Activated T-helper 2 cell treated with anti-CD3 and anti-CD28 coated beads, Interferon-gamma antibody, Interleukin-2, Interleukin-4, amounts not matched to agents 10 μg/mL and 5 μg/mL and 100 μg/mL, durations not matched to agents 14 hours and 24 hours and 36 hours (primary cell): ENCODE results near the gene R3HDM1. TPM values are rescaled to one million over a fixed set of nuclear protein-coding genes. Genes with fewer than 3 reads are reported as not detected.
"Not testable (repeated sequence)": the region's sequence is repeated elsewhere in the genome, so short reads cannot be mapped to it uniquely, and the experiment has no call there.

ENCODE experiments used
- DNase-seq: peaks from one replicate; pipeline ENCODE4 v3.0.0; 2021; ENCODE audit warnings: low spot score
- H3K27ac Mint-ChIP-seq: one replicate; pipeline ENCODE4 v1.8.0; 2021; ENCODE audit warnings: mixed read lengths
- H3K27me3 Mint-ChIP-seq: one replicate; pipeline ENCODE4 v1.8.0; 2021; ENCODE audit warnings: low read depth, mixed read lengths
- H3K36me3 Mint-ChIP-seq: one replicate; pipeline ENCODE4 v1.8.0; 2021; ENCODE audit warnings: low read depth, mixed read lengths
- H3K4me1 Mint-ChIP-seq: one replicate; pipeline ENCODE4 v1.8.0; 2021; ENCODE audit warnings: low read depth, mixed read lengths
- H3K4me3 Mint-ChIP-seq: one replicate; pipeline ENCODE4 v1.8.0; 2021; ENCODE audit warnings: low read depth, mild to moderate bottlenecking, moderate library complexity, mixed read lengths
- H3K9me3 Mint-ChIP-seq: one replicate; pipeline ENCODE4 v1.8.0; 2021; ENCODE audit warnings: mixed read lengths
- intact Hi-C: fragments of 100-400 bp; cut with micrococcal nuclease; formaldehyde crosslinking; loops from one replicate; pipeline ENCODE4 v1.15.1; 2023
- total RNA-seq: library from RNA; stranded (reverse); gene quantifications from 2 replicates; pipeline ENCODE4 v1.2.3, GENCODE V29; 2022

The R3HDM1 gene
- total RNA-seq, 1 donor from 2014 or later = 47.8 TPM

DNA sequence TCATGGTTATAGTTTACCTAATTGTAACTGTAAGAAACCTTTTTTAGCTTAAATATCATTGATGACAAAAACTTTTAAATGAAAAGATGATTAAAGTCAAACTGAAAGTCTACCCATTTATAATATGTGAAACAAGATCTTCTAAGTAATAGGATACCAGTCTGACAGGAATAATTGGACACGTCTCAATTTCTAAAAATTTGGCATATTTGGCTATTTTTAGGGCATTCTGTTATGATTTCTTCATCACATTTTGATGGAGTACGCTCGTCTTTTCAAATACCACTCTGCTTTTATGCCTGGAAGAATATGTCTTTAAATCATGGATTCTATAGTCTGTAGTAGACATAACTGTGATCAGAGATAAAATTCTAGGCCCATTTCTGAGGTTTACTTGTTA is 1.3 kb downstream of the R3HDM1 start:
- Mint-ChIP-seq H3K4me3 (no peak overlapping the region), H3K27me3 (no peaks in the 10 kb centered on the region), H3K27ac (no peak overlapping the region), H3K36me3 (peaks cover 19% of the 10 kb centered on the region), H3K9me3 (no peaks in the 10 kb centered on the region), H3K4me1 (peaks cover 27% of the 10 kb centered on the region)
- no peak for DNase-seq
- intact Hi-C loops = loop anchor here (5.0 to 10.0 kb wide), 5 partner anchors 130 to 792 kb away; no protein-coding TSS in a partner anchor

DNA sequence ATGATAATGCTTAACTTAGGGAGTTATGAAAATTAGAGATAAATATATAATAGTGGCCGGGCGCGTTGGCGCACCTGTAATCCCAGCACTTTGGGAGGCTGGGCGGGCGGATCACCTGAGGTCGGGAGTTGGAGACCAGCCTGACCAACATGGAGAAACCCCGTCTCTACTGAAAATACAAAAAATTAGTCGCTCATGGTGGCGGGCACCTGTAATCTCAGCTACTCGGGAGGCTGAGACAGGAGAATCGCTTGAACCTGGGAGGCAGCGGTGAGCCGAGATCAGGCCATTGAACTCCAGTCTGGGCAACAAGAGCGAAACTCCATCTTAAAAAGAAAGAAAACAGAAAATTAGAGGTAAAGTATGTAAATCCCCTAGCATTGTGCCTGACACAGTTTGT is 2.3 kb downstream of the R3HDM1 start:
- not testable (repeated sequence) for H3K27me3 Mint-ChIP-seq
- H3K4me1 Mint-ChIP-seq = peaks cover 23% of the 10 kb centered on the region
- intact Hi-C loops = loop anchor here (5.0 to 10.0 kb wide), 5 partner anchors 129 to 791 kb away; no protein-coding TSS in a partner anchor

GRCh38 chr2:135546436-135546835 is 15.2 kb downstream of the R3HDM1 start:
- no peaks in the 10 kb centered on the region for H3K9me3 Mint-ChIP-seq
- no peak for DNase-seq
- H3K4me1 Mint-ChIP-seq = peaks cover 22% of the 10 kb centered on the region
- H3K4me3 Mint-ChIP-seq = no peak overlapping the region
- intact Hi-C loops = loop anchor here (1.0 to 5.0 kb wide), 2 partner anchors 15 to 111 kb away; partner anchors contain the start of genes R3HDM1 and ZRANB3
- no peak overlapping the region for H3K27ac Mint-ChIP-seq
- H3K36me3 Mint-ChIP-seq = peaks cover 17% of the 10 kb centered on the region
- peaks cover 2% of the 10 kb centered on the region for H3K27me3 Mint-ChIP-seq

More for the DNA sequence above, 2.3 kb downstream of the R3HDM1 start:
- H3K9me3 Mint-ChIP-seq, H3K4me3 Mint-ChIP-seq, DNase-seq, H3K27ac Mint-ChIP-seq: not testable (repeated sequence)
- H3K36me3 Mint-ChIP-seq = peaks cover 22% of the 10 kb centered on the region

GRCh38 chr2:135547311-135547710 is 16.0 kb downstream of the R3HDM1 start:
- DNase-seq = no peak
- intact Hi-C loops = loop anchor here (5.0 kb wide), 1 partner anchor 110 kb away; no protein-coding TSS in a partner anchor
- no peak overlapping the region for H3K27ac Mint-ChIP-seq
- H3K36me3 Mint-ChIP-seq = peaks cover 17% of the 10 kb centered on the region
- H3K4me3 Mint-ChIP-seq = no peak overlapping the region
- no peaks in the 10 kb centered on the region for H3K9me3 Mint-ChIP-seq
- peaks cover 2% of the 10 kb centered on the region for H3K27me3 Mint-ChIP-seq
- H3K4me1 Mint-ChIP-seq = peaks cover 22% of the 10 kb centered on the region

DNA sequence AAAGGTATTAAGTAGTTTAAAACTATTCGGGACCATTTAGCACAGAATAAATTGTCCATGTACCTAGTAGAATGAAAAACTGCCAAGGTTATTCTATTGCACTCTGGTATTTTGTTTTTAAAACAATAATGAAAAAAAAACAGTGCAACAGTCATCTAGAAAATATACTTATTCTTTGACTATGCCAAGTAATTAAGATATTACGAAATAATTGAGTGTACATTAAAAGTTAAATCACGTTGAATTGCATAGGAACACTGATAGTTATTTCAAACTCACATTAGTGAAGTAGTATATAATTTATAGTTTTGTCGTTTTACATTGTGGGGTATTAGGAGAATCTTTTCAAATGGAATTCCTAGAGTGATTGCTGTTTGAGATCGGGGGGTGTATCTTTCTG is 20.1 kb downstream of the R3HDM1 start:
- Mint-ChIP-seq H3K27ac (no peak overlapping the region), H3K4me1 (peaks cover 9% of the 10 kb centered on the region), H3K9me3 (no peaks in the 10 kb centered on the region), H3K4me3 (no peak overlapping the region), H3K36me3 (peaks cover 25% of the 10 kb centered on the region), H3K27me3 (peaks cover 2% of the 10 kb centered on the region)
- no peak for DNase-seq
- intact Hi-C loops = no loop called here

GRCh38 chr2:135552887-135553286 is 21.6 kb downstream of the R3HDM1 start:
- Mint-ChIP-seq H3K36me3 (peaks cover 18% of the 10 kb centered on the region), H3K27ac (no peak overlapping the region), H3K9me3 (no peaks in the 10 kb centered on the region), H3K4me3 (no peak overlapping the region), H3K27me3 (no peaks in the 10 kb centered on the region), H3K4me1 (no peaks in the 10 kb centered on the region)
- intact Hi-C loops = no loop called here
- DNase-seq = no peak

- intact Hi-C loops = no loop called here
- peaks cover 1% of the 10 kb centered on the region for H3K4me1 Mint-ChIP-seq
- H3K27me3 Mint-ChIP-seq = no peaks in the 10 kb centered on the region
- H3K36me3 Mint-ChIP-seq = peaks cover 17% of the 10 kb centered on the region
- no peak overlapping the region for H3K4me3 Mint-ChIP-seq
- no peaks in the 10 kb centered on the region for H3K9me3 Mint-ChIP-seq
- no peak overlapping the region for H3K27ac Mint-ChIP-seq
- no peak for DNase-seq
Measured at GRCh38 chr2:135555311-135555710, 24.0 kb downstream of the R3HDM1 start.

DNA sequence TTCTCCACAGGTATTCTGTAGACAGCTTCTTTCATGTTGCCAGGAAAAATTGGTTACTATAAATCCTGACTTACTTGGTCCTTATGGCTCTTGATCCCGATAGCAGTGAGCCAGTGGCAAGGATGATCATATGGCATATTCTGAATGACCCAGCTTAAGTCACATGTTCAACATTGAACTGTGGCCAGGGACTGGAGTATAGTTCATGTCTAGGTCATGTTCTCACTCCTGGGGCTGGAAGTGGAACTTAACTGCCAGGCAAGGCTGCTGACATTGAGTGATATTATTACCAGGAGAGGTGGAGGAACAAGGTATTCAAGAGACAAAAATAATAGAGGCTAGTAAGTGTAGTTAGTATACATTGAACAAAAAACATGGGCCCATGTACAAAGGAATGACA is 26.2 kb downstream of the R3HDM1 start:
- peaks cover 17% of the 10 kb centered on the region for H3K36me3 Mint-ChIP-seq
- H3K27ac Mint-ChIP-seq = no peak overlapping the region
- H3K27me3 Mint-ChIP-seq = no peaks in the 10 kb centered on the region
- H3K4me3 Mint-ChIP-seq = no peak overlapping the region
- H3K4me1 Mint-ChIP-seq = peaks cover 1% of the 10 kb centered on the region
- intact Hi-C loops = no loop called here
- DNase-seq = no peak
- no peaks in the 10 kb centered on the region for H3K9me3 Mint-ChIP-seq

DNA sequence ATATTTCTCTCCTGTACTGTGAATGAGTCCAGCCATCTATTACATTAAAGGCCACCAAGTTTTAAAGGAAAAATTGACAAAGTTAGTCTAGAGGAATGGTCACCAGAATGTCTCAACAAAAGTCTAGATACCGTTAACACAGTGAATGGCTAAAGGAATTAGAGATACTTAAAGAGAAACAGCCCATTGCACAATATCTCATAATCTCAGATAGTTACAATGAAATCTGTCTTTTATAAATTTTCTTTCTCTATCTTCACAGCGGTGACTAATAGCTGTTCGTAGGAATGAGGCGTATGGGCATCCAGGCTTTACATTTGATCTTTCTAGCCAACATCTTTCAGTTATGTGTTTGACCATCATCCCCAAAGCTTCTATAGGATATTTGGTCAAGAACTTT is 30.6 kb downstream of the R3HDM1 start:
- Mint-ChIP-seq H3K36me3 (peaks cover 9% of the 10 kb centered on the region), H3K27me3 (no peaks in the 10 kb centered on the region), H3K9me3 (peaks cover 3% of the 10 kb centered on the region), H3K4me3 (no peak overlapping the region), H3K4me1 (peaks cover 7% of the 10 kb centered on the region), H3K27ac (no peak overlapping the region)
- intact Hi-C loops = no loop called here
- no peak for DNase-seq

DNA sequence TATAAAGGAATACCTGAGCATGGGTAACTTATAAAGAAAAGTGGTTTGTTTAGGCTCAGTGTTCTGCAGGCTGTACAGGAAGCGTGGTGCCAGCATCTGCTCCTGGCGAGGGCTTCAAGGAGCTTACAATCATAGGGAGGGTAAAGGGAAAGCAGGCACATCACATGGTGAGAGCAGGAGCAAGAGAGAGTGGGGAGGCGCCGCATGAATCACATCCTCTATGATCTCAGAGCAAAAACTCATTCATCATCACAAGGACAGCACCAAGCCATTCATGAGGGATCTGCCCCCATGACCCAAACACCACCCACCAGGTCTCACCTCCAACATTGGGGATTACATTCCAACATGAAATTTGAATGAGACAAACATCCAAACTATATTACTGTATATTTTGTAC is 32.5 kb downstream of the R3HDM1 start:
- Mint-ChIP-seq H3K4me3 (no peak overlapping the region), H3K9me3 (peaks cover 3% of the 10 kb centered on the region), H3K27ac (no peak overlapping the region), H3K27me3 (no peaks in the 10 kb centered on the region), H3K36me3 (peaks cover 12% of the 10 kb centered on the region), H3K4me1 (peaks cover 5% of the 10 kb centered on the region)
- DNase-seq = no peak
- intact Hi-C loops = no loop called here

GRCh38 chr2:135570884-135571283 is 39.6 kb downstream of the R3HDM1 start:
- H3K4me3 Mint-ChIP-seq = no peak overlapping the region
- H3K36me3 Mint-ChIP-seq = peaks cover 12% of the 10 kb centered on the region
- no peak for DNase-seq
- H3K4me1 Mint-ChIP-seq = peaks cover 3% of the 10 kb centered on the region
- intact Hi-C loops = loop anchor here (10.0 kb wide), 1 partner anchor 96 kb away; no protein-coding TSS in a partner anchor
- no peak overlapping the region for H3K27ac Mint-ChIP-seq
- no peaks in the 10 kb centered on the region for H3K9me3 Mint-ChIP-seq
- no peaks in the 10 kb centered on the region for H3K27me3 Mint-ChIP-seq

DNA sequence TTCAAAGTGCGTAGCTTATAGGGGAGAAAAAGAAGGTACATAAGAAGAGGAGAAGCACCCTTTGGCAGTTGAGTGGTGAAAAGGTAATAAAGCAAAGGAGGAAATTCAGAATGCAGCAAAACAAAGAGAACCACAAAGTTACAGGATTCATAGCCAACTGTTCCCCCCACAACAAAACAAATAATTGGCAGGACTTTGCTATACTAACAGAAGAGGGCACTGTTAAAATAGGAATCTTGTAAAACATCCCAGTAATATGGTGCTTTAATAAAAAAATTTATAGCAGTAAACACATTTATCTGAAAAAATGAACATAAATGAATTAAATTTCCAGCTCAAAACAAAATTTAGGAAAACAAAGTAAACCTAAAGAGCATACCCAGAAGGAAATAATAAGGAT is 42.3 kb downstream of the R3HDM1 start:
- H3K9me3 Mint-ChIP-seq = no peaks in the 10 kb centered on the region
- H3K27me3 Mint-ChIP-seq = no peaks in the 10 kb centered on the region
- H3K4me1 Mint-ChIP-seq = peaks cover 3% of the 10 kb centered on the region
- H3K27ac Mint-ChIP-seq = no peak overlapping the region
- intact Hi-C loops = loop anchor here (10.0 kb wide), 1 partner anchor 99 kb away; no protein-coding TSS in a partner anchor
- no peak for DNase-seq
- peaks cover 11% of the 10 kb centered on the region for H3K36me3 Mint-ChIP-seq
- H3K4me3 Mint-ChIP-seq = no peak overlapping the region

DNA sequence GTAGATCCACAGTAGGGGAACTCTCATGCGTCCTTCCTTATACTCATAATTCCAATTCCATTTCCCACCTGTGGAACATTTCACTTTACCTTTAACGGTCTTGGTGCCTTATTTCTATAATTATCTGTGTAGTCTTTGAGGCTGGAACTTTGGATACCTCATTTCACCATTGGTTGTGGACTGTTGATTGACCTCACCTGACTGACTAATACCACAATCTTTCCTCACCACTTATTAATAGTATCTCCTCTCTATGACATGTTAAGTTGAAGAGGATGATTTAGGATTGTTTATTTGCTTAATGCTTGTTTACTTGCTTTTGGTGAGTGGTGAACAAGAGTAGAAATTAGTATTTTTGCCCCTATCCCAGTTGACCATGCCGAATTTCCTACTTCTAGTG is 50.0 kb downstream of the R3HDM1 start:
- Mint-ChIP-seq H3K27ac (no peak overlapping the region), H3K36me3 (no peaks in the 10 kb centered on the region), H3K4me3 (no peak overlapping the region), H3K4me1 (peaks cover 2% of the 10 kb centered on the region), H3K9me3 (no peaks in the 10 kb centered on the region), H3K27me3 (no peaks in the 10 kb centered on the region)
- no peak for DNase-seq
- intact Hi-C loops = no loop called here

GRCh38 chr2:135582383-135582782 is 51.1 kb downstream of the R3HDM1 start:
- H3K27ac Mint-ChIP-seq = no peak overlapping the region

More at GRCh38 chr2:135582383-135582782, 51.1 kb downstream of the R3HDM1 start:
- DNase-seq = no peak
- intact Hi-C loops = no loop called here
- H3K4me3 Mint-ChIP-seq = no peak overlapping the region
- no peaks in the 10 kb centered on the region for H3K27me3 Mint-ChIP-seq
- H3K36me3 Mint-ChIP-seq = no peaks in the 10 kb centered on the region
- no peaks in the 10 kb centered on the region for H3K9me3 Mint-ChIP-seq
- H3K4me1 Mint-ChIP-seq = peaks cover 2% of the 10 kb centered on the region
